Breast epithelium (tissue), 3 donors: ENCODE data around the gene CFAP54.

ENCODE experiments used
- CTCF ChIP-seq, 3 donors: fragments of 450-650 bp; IDR thresholded peaks; one replicate each; pipeline ENCODE4 v1.5.1; 2016 to 2017; ENCODE audit warnings: antibody characterized with exemption in 3 of 3, mild to moderate bottlenecking in 3 of 3, moderate library complexity in 3 of 3
- POLR2A ChIP-seq: fragments of 450-650 bp; IDR thresholded peaks from one replicate; pipeline ENCODE4 v1.6.1; 2016; ENCODE audit warnings: antibody characterized with exemption, mild to moderate bottlenecking, moderate library complexity
- POLR2AphosphoS5 ChIP-seq, 3 donors: sonication (generic); formaldehyde crosslinking; IDR thresholded peaks; one replicate each; pipeline ENCODE4 v1.6.1; 2017; ENCODE audit warnings: antibody characterized with exemption in 3 of 3

GRCh38 chr12:96648923-96649322 is 159.5 kb downstream of the CFAP54 start:
- TF ChIP-seq CTCF (IDR thresholded peaks at IDR 0.05) (no peak), POLR2A (no peak), POLR2AphosphoS5 (IDR thresholded peaks at IDR 0.05) (no peak)
